Effector memory CD4-positive, alpha-beta T cell (primary cell): ENCODE data around the gene RRP15.

Source experiments
- DNase-seq, 3 donors: peaks; one replicate each; pipeline ENCODE4 v3.0.0-alpha.2; 2020
- H3K27ac ChIP-seq: 2 replicates; pipeline ENCODE4 v1.7.0; 2013; ENCODE audit warnings: mild to moderate bottlenecking, low read length, moderate library complexity; ENCODE audit not compliant: insufficient read depth, poor library complexity, severe bottlenecking
- H3K27me3 ChIP-seq: replicated peaks from 2 replicates; pipeline ENCODE4 v1.7.0; 2013; ENCODE audit warnings: mild to moderate bottlenecking, low read length; ENCODE audit not compliant: insufficient read depth, control insufficient read depth, poor library complexity, severe bottlenecking
- H3K36me3 ChIP-seq: 2 replicates; pipeline ENCODE4 v1.7.0; 2013; ENCODE audit warnings: mild to moderate bottlenecking, low read length, moderate library complexity; ENCODE audit not compliant: control insufficient read depth, insufficient read depth
- H3K4me1 ChIP-seq: 2 replicates; pipeline ENCODE4 v1.7.0; 2013; ENCODE audit warnings: low read length, mild to moderate bottlenecking; ENCODE audit not compliant: control insufficient read depth, insufficient read depth, poor library complexity, severe bottlenecking
- H3K4me3 ChIP-seq: 2 replicates; pipeline ENCODE4 v1.7.0; 2013; ENCODE audit warnings: low read length, low read depth, mild to moderate bottlenecking; ENCODE audit not compliant: insufficient read depth, poor library complexity, severe bottlenecking
- H3K9me3 ChIP-seq: 2 replicates; pipeline ENCODE4 v1.7.0; 2013; ENCODE audit warnings: mild to moderate bottlenecking, low read length, moderate library complexity; ENCODE audit not compliant: control insufficient read depth

Gene RRP15

DNA sequence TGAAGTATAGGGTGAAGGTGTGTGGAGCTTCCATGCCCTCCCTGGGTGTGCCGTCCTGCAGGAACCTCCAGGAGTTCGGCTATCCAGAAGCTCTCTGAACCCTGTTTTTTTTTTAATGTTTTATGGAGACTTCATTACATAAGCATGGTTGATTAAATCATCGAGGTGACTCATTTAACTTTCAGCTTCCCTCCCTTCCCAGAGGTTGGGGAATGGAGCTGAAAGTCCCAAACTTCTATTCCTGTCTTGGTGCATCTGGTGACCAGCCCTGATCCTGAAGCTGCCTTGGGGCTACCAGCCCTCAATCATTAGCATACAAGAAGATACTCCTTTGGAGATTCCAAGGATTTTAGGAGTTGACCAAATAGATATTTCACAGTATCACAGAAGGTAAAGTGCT is 9.5 kb downstream of the RRP15 start:
- no peak for DNase-seq
- H3K9me3 ChIP-seq: no peaks in the 10 kb centered on the region
- no peak overlapping the region for H3K27ac ChIP-seq
- no peaks in the 10 kb centered on the region for H3K36me3 ChIP-seq
- H3K4me1 ChIP-seq: no peaks in the 10 kb centered on the region
- no peaks in the 10 kb centered on the region for H3K27me3 ChIP-seq
- no peak overlapping the region for H3K4me3 ChIP-seq

DNA sequence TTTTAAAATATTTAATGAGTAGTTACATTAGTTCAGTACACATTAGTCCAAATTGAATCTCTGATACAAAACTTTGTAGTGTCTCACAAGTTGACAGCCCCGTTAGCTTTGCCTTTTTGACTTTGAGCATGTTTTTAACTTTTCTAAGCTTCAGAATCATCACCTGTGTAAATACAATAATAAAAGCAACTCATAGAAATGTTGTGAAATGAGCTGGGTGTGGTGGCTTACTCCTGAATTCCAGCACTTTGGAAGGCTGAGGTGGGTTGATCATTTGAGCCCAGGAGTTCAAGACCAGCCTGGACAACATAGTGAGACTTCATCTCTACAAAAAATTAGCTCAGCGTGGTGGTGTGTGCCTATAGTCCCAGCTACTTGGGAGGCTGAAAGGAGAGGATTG is 11.1 kb downstream of the RRP15 start:
- no peak for DNase-seq

DNA sequence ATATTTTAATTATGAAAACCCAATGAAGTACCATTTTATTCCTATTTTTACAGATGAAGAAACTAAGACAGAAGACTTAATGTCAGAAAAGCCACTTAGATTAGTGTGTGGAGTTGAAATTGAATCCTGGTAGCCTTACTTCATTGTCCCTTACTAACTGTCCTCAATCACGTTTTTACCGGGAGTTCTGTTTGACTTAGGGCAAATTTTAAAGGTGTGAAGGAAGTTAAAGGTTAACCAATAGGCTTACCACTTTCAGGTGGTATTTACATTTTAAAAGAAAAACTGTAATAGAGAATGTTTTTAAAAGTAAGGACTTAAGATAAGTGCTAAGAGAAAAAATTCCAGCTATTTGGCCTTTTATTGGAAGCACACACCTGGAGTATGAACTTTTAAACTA is 12.4 kb downstream of the RRP15 start:
- no peaks in the 10 kb centered on the region for H3K4me1 ChIP-seq
- no peaks in the 10 kb centered on the region for H3K36me3 ChIP-seq
- no peaks in the 10 kb centered on the region for H3K27me3 ChIP-seq
- no peaks in the 10 kb centered on the region for H3K9me3 ChIP-seq
- no peak for DNase-seq
- H3K27ac ChIP-seq: no peak overlapping the region
- H3K4me3 ChIP-seq: no peak overlapping the region

More for the DNA sequence above, 11.1 kb downstream of the RRP15 start:
- Histone ChIP-seq H3K9me3 (no peaks in the 10 kb centered on the region), H3K27ac (no peak overlapping the region), H3K4me3 (no peak overlapping the region), H3K36me3 (no peaks in the 10 kb centered on the region), H3K27me3 (no peaks in the 10 kb centered on the region), H3K4me1 (no peaks in the 10 kb centered on the region)

DNA sequence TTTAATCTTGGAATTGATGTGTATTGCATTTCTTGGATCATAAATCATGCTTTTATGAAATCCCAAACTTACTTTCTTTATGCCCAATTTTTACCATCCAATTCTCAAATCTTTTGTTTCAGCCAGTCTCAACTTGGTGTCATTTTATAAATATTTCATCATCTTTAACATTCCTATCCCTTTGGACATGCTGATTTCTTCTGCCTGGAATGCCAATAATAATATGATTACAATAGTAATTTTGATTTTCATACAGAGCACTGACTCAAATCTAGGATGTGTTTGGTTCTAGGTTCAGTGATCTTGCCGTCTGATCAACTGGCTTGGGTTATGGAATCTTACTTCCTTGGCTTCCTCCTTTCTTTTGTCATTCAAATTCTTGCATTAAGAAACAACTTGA is 12.8 kb downstream of the RRP15 start:
- Histone ChIP-seq H3K9me3 (no peaks in the 10 kb centered on the region), H3K27me3 (no peaks in the 10 kb centered on the region), H3K4me1 (no peaks in the 10 kb centered on the region), H3K4me3 (no peak overlapping the region), H3K27ac (no peak overlapping the region), H3K36me3 (no peaks in the 10 kb centered on the region)
- no peak for DNase-seq

DNA sequence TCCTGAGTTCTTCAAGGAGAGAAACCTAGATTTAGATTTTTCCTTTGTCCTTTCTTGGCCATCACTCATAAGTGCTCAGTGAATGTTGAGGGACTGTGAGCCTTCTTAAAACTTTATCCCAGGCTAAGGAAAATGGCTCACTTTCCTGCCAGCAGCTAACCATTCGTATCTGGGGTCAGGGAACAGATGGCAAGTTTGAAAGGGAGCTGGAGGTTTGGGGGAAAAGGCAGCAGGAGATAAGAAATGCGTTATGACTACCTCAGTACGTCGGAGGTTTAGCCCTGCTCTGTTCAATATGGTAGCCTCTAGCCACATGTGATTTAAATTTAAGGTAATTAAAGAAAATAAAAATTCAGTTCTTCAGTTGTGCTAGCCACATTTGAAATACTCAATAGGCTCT is 13.3 kb downstream of the RRP15 start:
- no peaks in the 10 kb centered on the region for H3K36me3 ChIP-seq
- no peak overlapping the region for H3K27ac ChIP-seq
- H3K9me3 ChIP-seq: no peaks in the 10 kb centered on the region
- no peak for DNase-seq
- no peaks in the 10 kb centered on the region for H3K4me1 ChIP-seq
- H3K4me3 ChIP-seq: no peak overlapping the region
- H3K27me3 ChIP-seq: no peaks in the 10 kb centered on the region

DNA sequence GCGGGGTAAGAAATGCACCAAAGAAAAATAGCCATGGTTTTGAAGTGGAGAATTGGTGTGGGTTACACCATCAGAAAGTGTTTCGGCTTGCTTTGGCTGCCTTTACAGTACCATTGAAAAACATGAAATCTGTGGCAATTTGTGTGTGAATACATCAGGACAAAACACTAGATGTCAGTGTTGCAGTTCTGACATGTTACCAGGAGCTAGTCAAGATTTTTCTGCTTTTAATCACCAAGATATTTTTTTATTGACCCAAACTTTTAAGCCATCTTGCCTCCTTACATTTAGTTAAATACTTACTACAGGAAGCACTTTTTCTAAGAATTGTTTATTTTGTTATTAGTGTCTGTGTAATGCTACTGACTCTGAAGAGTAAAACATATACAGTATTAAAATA is 14.3 kb downstream of the RRP15 start:
- DNase-seq: no peak
- H3K4me3 ChIP-seq: no peak overlapping the region

DNA sequence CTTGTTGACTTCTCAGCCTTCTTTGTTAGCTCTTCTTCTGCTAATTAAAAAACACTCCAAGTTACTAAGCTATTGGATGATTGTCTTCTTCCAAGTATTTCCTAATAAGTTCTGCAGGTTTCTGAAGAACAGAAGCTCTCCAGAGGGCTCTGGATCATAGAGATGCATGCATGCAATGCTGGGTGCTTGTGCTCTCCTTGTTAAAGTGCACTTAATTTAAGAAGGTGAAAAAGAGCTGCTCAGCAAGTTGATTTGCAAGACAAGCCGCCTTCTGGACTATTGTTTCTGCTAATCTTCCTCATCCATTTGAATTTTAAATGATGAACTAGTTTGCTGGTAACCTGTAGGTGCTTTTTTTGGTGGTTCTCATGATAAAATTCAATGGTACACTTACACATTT is 16.1 kb downstream of the RRP15 start:
- Histone ChIP-seq H3K27ac (no peak overlapping the region), H3K27me3 (no peaks in the 10 kb centered on the region), H3K4me3 (no peak overlapping the region)

More for the DNA sequence above, 14.3 kb downstream of the RRP15 start:
- Histone ChIP-seq H3K36me3 (peaks cover under 1% of the 10 kb centered on the region), H3K4me1 (no peaks in the 10 kb centered on the region), H3K9me3 (no peaks in the 10 kb centered on the region), H3K27ac (no peak overlapping the region), H3K27me3 (no peaks in the 10 kb centered on the region)

DNA sequence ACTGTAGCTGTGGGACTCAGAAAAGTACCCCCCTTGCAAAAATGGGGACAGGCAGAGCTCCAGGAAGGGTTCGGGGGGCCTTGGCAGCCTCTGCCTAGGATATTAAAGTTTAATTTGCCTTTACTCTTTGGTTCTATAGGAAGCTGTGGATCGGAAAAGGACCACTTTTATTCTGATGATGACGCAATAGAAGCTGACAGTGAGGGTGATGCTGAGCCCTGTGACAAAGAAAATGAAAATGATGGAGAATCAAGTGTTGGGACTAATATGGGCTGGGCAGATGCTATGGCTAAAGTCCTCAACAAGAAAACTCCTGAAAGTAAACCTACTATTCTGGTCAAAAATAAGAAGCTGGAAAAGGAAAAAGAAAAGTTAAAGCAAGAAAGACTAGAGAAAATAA is 17.1 kb downstream of the RRP15 start:
- no peak overlapping the region for H3K27ac ChIP-seq
- H3K9me3 ChIP-seq: no peaks in the 10 kb centered on the region
- no peak for DNase-seq
- no peaks in the 10 kb centered on the region for H3K4me1 ChIP-seq
- no peaks in the 10 kb centered on the region for H3K27me3 ChIP-seq
- H3K36me3 ChIP-seq: peaks cover 15% of the 10 kb centered on the region
- no peak overlapping the region for H3K4me3 ChIP-seq

More for the DNA sequence above, 16.1 kb downstream of the RRP15 start:
- DNase-seq: no peak
- Histone ChIP-seq H3K4me1 (no peaks in the 10 kb centered on the region), H3K36me3 (peaks cover 13% of the 10 kb centered on the region), H3K9me3 (no peaks in the 10 kb centered on the region)

DNA sequence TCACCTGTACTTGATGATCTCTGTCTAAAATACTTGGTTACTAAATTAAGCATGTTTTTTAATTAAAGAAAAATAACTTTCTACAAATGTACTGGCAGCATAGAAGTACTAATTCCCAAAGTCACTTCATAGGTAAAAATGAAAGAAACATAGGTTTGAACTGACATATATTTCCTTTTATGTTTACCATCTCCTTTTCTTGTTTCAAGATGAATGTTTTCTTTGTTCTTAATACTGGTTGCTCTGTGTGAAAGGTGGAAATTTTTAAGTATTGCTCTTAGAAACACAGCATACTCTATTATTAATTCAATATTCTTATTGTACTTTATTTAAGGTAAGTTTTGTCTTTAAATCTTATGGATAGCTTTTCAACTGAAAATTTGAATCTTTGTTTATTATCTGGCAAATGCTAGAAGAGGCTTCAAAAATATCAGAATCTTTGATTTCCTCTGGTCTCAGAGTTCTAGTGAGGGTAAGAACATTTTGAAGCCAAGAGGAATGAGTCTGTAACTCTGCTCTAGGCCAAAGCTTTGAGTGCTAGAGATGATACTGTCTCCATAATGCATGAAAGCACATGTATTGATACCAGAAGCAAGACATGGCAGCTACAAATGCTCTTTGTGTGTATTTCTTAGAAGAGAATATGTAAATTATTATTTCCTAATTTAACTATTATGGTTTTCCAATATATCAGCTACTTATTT is 18.2 kb downstream of the RRP15 start:
- Histone ChIP-seq H3K27me3 (no peaks in the 10 kb centered on the region), H3K4me1 (no peaks in the 10 kb centered on the region), H3K9me3 (no peaks in the 10 kb centered on the region), H3K4me3 (no peak overlapping the region), H3K27ac (no peak overlapping the region), H3K36me3 (peaks cover 17% of the 10 kb centered on the region)
- no peak for DNase-seq

DNA sequence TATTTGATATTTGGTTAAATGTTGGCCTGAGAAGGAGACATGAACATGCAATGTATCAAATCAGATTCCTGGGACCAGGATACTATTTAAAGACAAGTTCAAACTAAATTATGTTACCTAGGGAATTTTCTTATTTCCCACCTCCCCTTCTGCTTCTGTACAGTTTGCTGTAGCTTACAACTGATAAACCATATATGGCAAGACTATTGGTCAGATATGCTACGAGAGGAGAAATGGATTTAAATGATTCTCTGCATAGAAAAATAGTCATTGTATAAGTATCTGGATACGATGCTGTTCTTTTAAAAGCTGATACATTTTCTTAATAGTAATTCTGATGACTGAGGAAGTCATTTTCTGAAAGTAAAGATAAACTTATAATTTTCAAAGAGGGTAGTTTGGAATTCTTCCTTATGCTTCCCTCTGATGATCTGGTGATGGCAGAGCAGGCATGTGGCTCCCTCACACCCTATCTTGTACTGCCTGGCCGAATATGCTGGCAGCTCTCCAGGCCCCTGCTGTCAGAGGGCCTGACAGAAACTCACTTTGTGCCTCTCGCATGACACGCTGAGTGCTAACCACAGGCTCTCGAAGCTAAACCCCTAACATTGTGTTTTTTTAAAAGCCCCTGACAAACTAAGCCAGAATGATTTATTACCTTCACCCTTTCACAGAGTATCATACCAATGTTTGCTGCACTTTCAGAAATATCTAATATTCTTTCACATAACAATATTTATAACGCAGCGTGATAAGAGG is 19.4 kb downstream of the RRP15 start:
- DNase-seq: no peak

More for the DNA sequence above, 19.4 kb downstream of the RRP15 start:
- H3K27me3 ChIP-seq: no peaks in the 10 kb centered on the region
- no peaks in the 10 kb centered on the region for H3K9me3 ChIP-seq
- peaks cover 18% of the 10 kb centered on the region for H3K36me3 ChIP-seq
- no peak overlapping the region for H3K27ac ChIP-seq
- no peaks in the 10 kb centered on the region for H3K4me1 ChIP-seq
- no peak overlapping the region for H3K4me3 ChIP-seq
